Mucosa of descending colon (tissue), 3 donors: ENCODE data around the gene ADPRM. TPM values are rescaled to one million over a fixed set of nuclear protein-coding genes. Genes with fewer than 3 reads are reported as not detected.
A peak's percentile ranks its signal among the peaks of the same experiment; 100 is the strongest.

Source experiments
- ATAC-seq: fragments of 200-7000 bp; cut with Tn5 transposase; one replicate; pipeline ENCODE4 v1.9.1; 2020; ENCODE audit warnings: mild to moderate bottlenecking, moderate library complexity
- DNase-seq, 3 donors: peaks; one replicate each; pipeline ENCODE4 v3.0.0-alpha.2; 2020
- H3K36me3 ChIP-seq: fragments of 200-600 bp; one replicate; pipeline ENCODE4 v1.8.0; 2021; ENCODE audit warnings: low read depth, mild to moderate bottlenecking
- H3K4me1 ChIP-seq: fragments of 200-600 bp; one replicate; pipeline ENCODE4 v1.8.0; 2021; ENCODE audit warnings: low read depth, mild to moderate bottlenecking
- H3K4me3 ChIP-seq: fragments of 200-600 bp; one replicate; pipeline ENCODE4 v1.8.0; 2021; ENCODE audit warnings: mild to moderate bottlenecking
- H3K9me3 ChIP-seq: fragments of 200-600 bp; one replicate; pipeline ENCODE4 v1.8.0; 2021; ENCODE audit warnings: mild to moderate bottlenecking
- CTCF ChIP-seq: fragments of 200-600 bp; IDR thresholded peaks from one replicate; pipeline ENCODE4 v1.8.0; 2022; ENCODE audit warnings: antibody characterized with exemption, mild to moderate bottlenecking
- intact Hi-C, 2 donors: fragments of 100-400 bp; cut with DNase I in 1 of 2; cut with micrococcal nuclease in 1 of 2; formaldehyde crosslinking; loops; one replicate each; pipeline versions ENCODE4 v1.11.0 to v1.11.1; 2022; cut with DNase I, micrococcal nuclease
- total RNA-seq, 3 donors: library from RNA; stranded (reverse); fragmentation: NEBNext Ultra II Directional in 2 of 3; extraction: Animal tissue kit (Norgen Biotek cat#: 25700) in 2 of 3; gene quantifications; one replicate each; pipeline versions ENCODE4 v1.2.1 to v1.2.4, GENCODE V29; 2021 to 2023
- donor health status: DM: no; HTN: no; CAD: no; lungs with moderate emphysema.
- donor health status: DM: no; HTN: no; CAD: no.
- donor health status: DM: no; HTN: yes; CAD: no.

Gene ADPRM
- total RNA-seq, 3 donors from 2014 or later, result 6.9 to 8.7 (median 8.5) TPM

DNA sequence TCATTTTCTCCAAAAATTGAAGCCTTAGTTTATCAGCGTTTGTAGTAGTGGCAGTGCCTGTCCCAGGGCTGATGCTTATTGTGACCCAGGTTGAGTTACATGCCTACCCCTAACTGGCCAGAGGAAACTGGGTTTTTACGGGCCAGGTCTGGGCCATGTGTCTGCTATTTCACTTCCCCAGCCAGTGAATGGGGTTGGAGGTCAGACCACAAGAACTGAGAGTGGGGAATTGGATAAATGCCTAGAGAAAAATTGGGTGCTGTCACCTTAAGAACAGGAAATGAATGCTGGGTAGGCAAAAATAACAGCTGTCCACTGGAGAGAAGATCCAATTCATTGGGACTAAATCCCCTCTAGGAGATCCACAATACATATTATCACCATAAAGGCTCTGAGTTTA is 5.2 kb downstream of the ADPRM start:
- ATAC-seq (no peak), DNase-seq (no peak)
- no peaks in the 10 kb centered on the region for H3K36me3 ChIP-seq
- H3K4me1 ChIP-seq, result no peaks in the 10 kb centered on the region
- intact Hi-C loops, result no loop called here
- no peak overlapping the region for H3K4me3 ChIP-seq
- H3K9me3 ChIP-seq, result no peaks in the 10 kb centered on the region
- TF ChIP-seq CTCF, result no peak

DNA sequence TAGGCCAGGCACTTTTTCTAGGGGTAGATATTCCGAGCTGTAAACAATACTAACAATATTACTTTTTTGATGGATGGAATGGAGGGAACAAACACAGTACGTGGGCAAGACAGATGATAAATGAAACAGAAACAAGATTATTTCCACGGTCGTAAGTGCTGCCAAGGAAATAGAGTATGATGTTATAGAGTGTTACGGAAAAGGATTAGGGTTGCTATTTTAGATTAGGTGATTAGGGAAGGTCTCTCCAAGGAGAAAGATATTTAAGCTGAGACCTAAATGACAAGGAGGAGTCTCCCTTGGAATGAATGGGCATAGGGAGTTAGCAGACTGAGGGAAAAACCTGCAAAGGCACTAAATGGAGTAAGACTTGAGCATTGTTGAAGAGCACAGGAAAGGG is 8.3 kb downstream of the ADPRM start:
- Histone ChIP-seq H3K4me3 (no peak overlapping the region), H3K4me1 (no peaks in the 10 kb centered on the region), H3K9me3 (no peaks in the 10 kb centered on the region), H3K36me3 (no peaks in the 10 kb centered on the region)
- ATAC-seq (no peak), DNase-seq (no peak)
- intact Hi-C loops, result no loop called here
- TF ChIP-seq CTCF, result no peak

GRCh38 chr17:10713318-10713717 is 15.9 kb downstream of the ADPRM start:
- ATAC-seq (no peak), DNase-seq (no peak)
- no peaks in the 10 kb centered on the region for H3K4me1 ChIP-seq
- H3K4me3 ChIP-seq, result no peak overlapping the region
- H3K9me3 ChIP-seq, result no peaks in the 10 kb centered on the region
- no peak for TF ChIP-seq CTCF
- intact Hi-C loops, result no loop called here
- H3K36me3 ChIP-seq, result no peaks in the 10 kb centered on the region

DNA sequence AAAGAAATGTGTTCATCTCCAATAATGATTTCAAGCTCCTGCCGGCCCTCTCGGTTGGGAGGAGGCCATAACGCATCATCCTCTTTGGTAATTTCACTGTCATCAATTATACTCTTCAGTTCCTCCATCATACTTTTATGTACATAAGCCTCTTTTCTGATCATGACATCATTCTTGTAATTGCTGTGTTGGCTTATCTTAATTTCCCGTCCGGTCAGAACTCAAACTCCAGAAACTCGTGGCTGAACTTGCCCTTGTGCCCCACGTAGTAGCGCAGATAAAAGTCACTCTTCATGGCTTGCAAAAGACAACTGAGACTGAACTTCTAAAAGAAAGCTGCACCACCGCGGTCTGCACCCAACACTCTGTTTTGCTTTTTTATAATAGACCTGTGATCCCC is 18.8 kb downstream of the ADPRM start:
- Histone ChIP-seq H3K9me3 (no peaks in the 10 kb centered on the region), H3K4me1 (no peaks in the 10 kb centered on the region), H3K4me3 (no peak overlapping the region), H3K36me3 (no peaks in the 10 kb centered on the region)
- DNase-seq, result no peak
- TF ChIP-seq CTCF, result no peak
- intact Hi-C loops, result no loop called here
- no peak for ATAC-seq

- ATAC-seq, result no peak
- intact Hi-C loops, result no loop called here
- DNase-seq, result no peak
- Histone ChIP-seq H3K36me3 (no peaks in the 10 kb centered on the region), H3K4me1 (no peaks in the 10 kb centered on the region), H3K9me3 (no peaks in the 10 kb centered on the region), H3K4me3 (no peak overlapping the region)
- no peak for TF ChIP-seq CTCF
Measured at GRCh38 chr17:10718547-10718946, 21.2 kb downstream of the ADPRM start.

DNA sequence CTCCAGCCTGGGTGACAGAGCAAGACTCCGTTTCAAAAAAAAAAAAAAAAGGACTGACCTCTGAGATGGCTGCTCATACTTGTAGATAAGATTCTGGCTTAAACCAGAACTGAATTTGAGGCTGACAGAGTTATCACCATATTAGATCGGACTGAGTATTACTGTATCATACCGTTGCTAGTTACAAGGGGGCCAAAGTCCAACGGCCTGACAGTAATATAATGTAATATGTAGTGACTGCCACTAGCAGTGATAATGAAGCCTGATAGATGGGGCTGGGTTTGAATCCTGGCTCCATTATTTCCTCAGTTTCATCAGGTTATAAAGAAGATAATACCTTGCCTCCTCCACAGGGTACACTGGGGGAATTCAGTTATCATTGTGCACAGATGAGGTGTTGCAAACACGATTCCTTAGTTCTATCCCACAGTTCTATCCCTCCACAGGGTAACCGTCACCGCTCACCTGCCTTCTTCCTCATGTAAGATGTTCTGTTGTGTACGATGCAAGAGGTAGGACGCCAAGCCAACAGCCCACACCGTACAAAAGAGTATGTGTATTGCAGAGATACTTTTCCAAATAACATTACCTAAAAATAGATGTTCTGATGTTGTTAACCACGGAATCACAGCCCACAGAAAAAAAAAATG is 27.3 kb downstream of the ADPRM start:
- DNase-seq, result peak in 1 of 3 donors; percentile 89
- Histone ChIP-seq H3K4me1 (peaks cover 3% of the 10 kb centered on the region), H3K36me3 (no peaks in the 10 kb centered on the region), H3K9me3 (no peaks in the 10 kb centered on the region), H3K4me3 (no peak overlapping the region)
- ATAC-seq, result peak; percentile 96
- TF ChIP-seq CTCF, result no peak
- intact Hi-C loops, result no loop called here
